GM23338 (cell line): ENCODE data around the gene MAGI1. TPM values are rescaled to one million over a fixed set of nuclear protein-coding genes. Genes with fewer than 3 reads are reported as not detected.

Experiments
- ATAC-seq: fragments of 200-7000 bp; cut with Tn5 transposase; 3 replicates; pipeline ENCODE4 v1.9.1; 2020
- DNase-seq: peaks from one replicate; pipeline ENCODE4 v3.0.0-alpha.2; 2015; ENCODE audit warnings: low spot score
- H2AFZ ChIP-seq: fragments of 200-600 bp; sonication (generic); 2 replicates; pipeline ENCODE4 v1.8.0; 2016; ENCODE audit warnings: antibody characterized with exemption, mild to moderate bottlenecking, moderate library complexity
- H3F3A ChIP-seq: fragments of 200-600 bp; sonication (generic); replicated peaks from 2 replicates; pipeline ENCODE4 v1.8.0; 2017; ENCODE audit warnings: antibody characterized with exemption, mixed run types, low read depth
- H3K27ac ChIP-seq: fragments of 200-600 bp; sonication (generic); 2 replicates; pipeline ENCODE4 v1.6.1; 2016; ENCODE audit warnings: low read depth
- H3K27me3 ChIP-seq: fragments of 200-600 bp; sonication (generic); 2 replicates; pipeline ENCODE4 v1.8.0; 2016; ENCODE audit warnings: mild to moderate bottlenecking, mixed run types, moderate library complexity; ENCODE audit not compliant: insufficient read depth
- H3K36me3 ChIP-seq: fragments of 200-600 bp; sonication (generic); 2 replicates; pipeline ENCODE4 v1.8.0; 2016; ENCODE audit warnings: mild to moderate bottlenecking; ENCODE audit not compliant: insufficient read depth
- H3K4me1 ChIP-seq: fragments of 200-600 bp; sonication (generic); 2 replicates; pipeline ENCODE4 v1.8.0; 2016; ENCODE audit warnings: mild to moderate bottlenecking, moderate library complexity; ENCODE audit not compliant: insufficient read depth
- H3K4me2 ChIP-seq: fragments of 200-600 bp; sonication (generic); 2 replicates; pipeline ENCODE4 v1.7.1; 2017; ENCODE audit warnings: mixed run types
- H3K4me3 ChIP-seq: fragments of 200-600 bp; sonication (generic); 2 replicates; pipeline ENCODE4 v1.6.1; 2016; ENCODE audit warnings: mixed run types
- H3K79me2 ChIP-seq: fragments of 200-600 bp; sonication (generic); replicated peaks from 2 replicates; pipeline ENCODE4 v1.8.0; 2017; ENCODE audit warnings: mild to moderate bottlenecking; ENCODE audit not compliant: insufficient read depth
- H3K9me2 ChIP-seq: fragments of 200-600 bp; sonication (generic); 2 replicates; pipeline ENCODE4 v1.8.0; 2017; ENCODE audit not compliant: insufficient read depth
- H4K20me1 ChIP-seq: fragments of 200-600 bp; sonication (generic); replicated peaks from 2 replicates; pipeline ENCODE4 v1.8.0; 2017; ENCODE audit warnings: mild to moderate bottlenecking; ENCODE audit not compliant: insufficient read depth
- H3K27ac Mint-ChIP-seq: 2 replicates; pipeline ENCODE4 v1.8.0; 2020; ENCODE audit warnings: inconsistent platforms, mild to moderate bottlenecking, moderate library complexity, mixed read lengths
- H3K27me3 Mint-ChIP-seq: 3 replicates; pipeline ENCODE4 v1.8.0; 2022; ENCODE audit warnings: low read depth, mild to moderate bottlenecking, moderate library complexity, mixed read lengths, inconsistent platforms; ENCODE audit not compliant: insufficient read depth, poor library complexity
- H3K36me3 Mint-ChIP-seq: 3 replicates; pipeline ENCODE4 v1.8.0; 2021; ENCODE audit warnings: low read depth, mild to moderate bottlenecking, inconsistent platforms, moderate library complexity, mixed read lengths
- H3K4me1 Mint-ChIP-seq: 3 replicates; pipeline ENCODE4 v1.8.0; 2020; ENCODE audit warnings: mild to moderate bottlenecking, inconsistent platforms, mixed read lengths
- H3K4me3 Mint-ChIP-seq: 3 replicates; pipeline ENCODE4 v1.8.0; 2021; ENCODE audit warnings: moderate library complexity, mild to moderate bottlenecking, inconsistent platforms, mixed read lengths
- H3K9me3 Mint-ChIP-seq: 3 replicates; pipeline ENCODE4 v1.8.0; 2020; ENCODE audit warnings: moderate library complexity, mild to moderate bottlenecking, inconsistent platforms, mixed read lengths
- CREB1 ChIP-seq: fragments of 250-450 bp; sonication (Bioruptor Pico); IDR thresholded peaks from 2 replicates; pipeline ENCODE4 v1.5.0; 2020; ENCODE audit warnings: low read depth, mild to moderate bottlenecking, moderate library complexity
- EZH2 ChIP-seq: fragments of 200-600 bp; sonication (generic); IDR thresholded peaks from one replicate; pipeline ENCODE4 v1.8.0; 2017; ENCODE audit warnings: antibody characterized with exemption, mild to moderate bottlenecking, low read depth; ENCODE audit not compliant: unreplicated experiment
- EZH2phosphoT487 ChIP-seq: fragments of 200-600 bp; sonication (generic); IDR thresholded peaks from one replicate; pipeline ENCODE4 v1.8.1; 2018; ENCODE audit warnings: antibody characterized with exemption; ENCODE audit not compliant: unreplicated experiment
- JUNB ChIP-seq: IDR thresholded peaks from one replicate; pipeline ENCODE4 v1.6.1; 2016; ENCODE audit warnings: antibody characterized with exemption; ENCODE audit not compliant: unreplicated experiment
- NANOG ChIP-seq: IDR thresholded peaks from 2 replicates; pipeline ENCODE4 v1.6.1; 2016; ENCODE audit warnings: antibody characterized with exemption, borderline replicate concordance
- POLR2AphosphoS5 ChIP-seq: IDR thresholded peaks from 2 replicates; pipeline ENCODE4 v1.6.1; 2016; ENCODE audit warnings: antibody characterized with exemption, low read depth
- STAT1 ChIP-seq: IDR thresholded peaks from one replicate; pipeline ENCODE4 v1.6.1; 2016; ENCODE audit warnings: antibody characterized with exemption; ENCODE audit not compliant: unreplicated experiment
- ZNF114 ChIP-seq: fragments of 250-450 bp; sonication (Bioruptor Pico); IDR thresholded peaks from 2 replicates; pipeline ENCODE4 v1.5.0; 2020; ENCODE audit warnings: mild to moderate bottlenecking, moderate library complexity
- ZNF331 ChIP-seq: fragments of 250-450 bp; sonication (Bioruptor Pico); IDR thresholded peaks from 2 replicates; pipeline ENCODE4 v1.5.0; 2020; ENCODE audit warnings: low read depth, mild to moderate bottlenecking, moderate library complexity
- polyA plus RNA-seq: library from polyadenylated mRNA; unstranded; fragments of >200 nt; fragmentation: Nextera tagmentation; extraction: Ambion mirVana; gene quantifications from 2 replicates; pipeline ENCODE4 v1.2.1, GENCODE V29; 2016
- total RNA-seq: library from RNA; depleted of rRNA; stranded (reverse); fragments of >200 nt; shearing (Covaris generic); gene quantifications from 2 replicates; pipeline ENCODE4 v1.2.3, GENCODE V29; 2014
- TF ChIP-seq, protein P1 (sequence below): IDR thresholded peaks from 2 replicates; pipeline ENCODE4 v1.6.1; 2016; ENCODE audit warnings: antibody characterized with exemption
- TF ChIP-seq, protein P2 (sequence below), 2 experiments: fragments of 200-600 bp in 1 of 2; sonication (generic) in 1 of 2; conservative IDR thresholded peaks; 2 replicates each; pipeline versions ENCODE4 v1.5.1 to v1.6.1; 2016 to 2017; ENCODE audit warnings: antibody characterized with exemption in 2 of 2, low read depth in 2 of 2, mild to moderate bottlenecking in 2 of 2, moderate library complexity in 1 of 2
- TF ChIP-seq, protein P3 (sequence below): fragments of 250-450 bp; sonication (Bioruptor Pico); IDR thresholded peaks from 2 replicates; pipeline ENCODE4 v1.5.0; 2020; ENCODE audit warnings: mild to moderate bottlenecking, moderate library complexity
- TF ChIP-seq, protein P4 (sequence below): IDR thresholded peaks from one replicate; pipeline ENCODE4 v1.6.1; 2018; ENCODE audit warnings: antibody characterized with exemption; ENCODE audit not compliant: unreplicated experiment

The MAGI1 gene
- total and polyA plus RNA-seq, 2 experiments from 2014 or later, result 27.4 to 71.2 TPM

DNA sequence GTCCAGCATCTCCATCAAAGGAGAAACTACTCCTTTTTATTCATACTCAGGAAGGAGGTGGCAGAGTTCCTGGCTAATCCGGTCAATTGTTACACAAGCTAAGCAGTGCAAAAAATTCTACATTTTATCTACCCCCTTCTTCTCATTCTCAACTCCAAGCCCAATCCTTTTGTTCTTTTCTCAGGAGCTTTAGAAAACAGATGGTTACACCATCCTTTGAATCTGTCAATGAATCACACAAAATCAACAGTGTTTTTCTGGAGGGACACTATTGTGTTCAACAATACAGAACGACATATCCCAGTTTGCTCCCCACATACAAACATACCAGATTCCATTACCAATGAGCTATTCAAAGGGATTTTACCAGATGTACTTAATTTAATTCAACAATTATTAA lies 362.1 kb downstream of the MAGI1 start:
- no peak for ATAC-seq

More for the DNA sequence above, 362.1 kb downstream of the MAGI1 start:
- Histone ChIP-seq H3K27ac (no peak overlapping the region), H3K4me1 (peaks cover 28% of the 10 kb centered on the region), H4K20me1 (no peaks in the 10 kb centered on the region), H3K79me2 (no peaks in the 10 kb centered on the region), H3K4me3 (no peak overlapping the region), H3K4me2 (no peak overlapping the region), H3F3A (no peaks in the 10 kb centered on the region), H3K36me3 (no peaks in the 10 kb centered on the region), H3K27me3 (no peaks in the 10 kb centered on the region), H3K9me2 (no peaks in the 10 kb centered on the region), H2AFZ (no peak overlapping the region)
- no peak overlapping the region for H3K4me3 Mint-ChIP-seq
- DNase-seq, result no peak
- TF ChIP-seq, protein P1, sequence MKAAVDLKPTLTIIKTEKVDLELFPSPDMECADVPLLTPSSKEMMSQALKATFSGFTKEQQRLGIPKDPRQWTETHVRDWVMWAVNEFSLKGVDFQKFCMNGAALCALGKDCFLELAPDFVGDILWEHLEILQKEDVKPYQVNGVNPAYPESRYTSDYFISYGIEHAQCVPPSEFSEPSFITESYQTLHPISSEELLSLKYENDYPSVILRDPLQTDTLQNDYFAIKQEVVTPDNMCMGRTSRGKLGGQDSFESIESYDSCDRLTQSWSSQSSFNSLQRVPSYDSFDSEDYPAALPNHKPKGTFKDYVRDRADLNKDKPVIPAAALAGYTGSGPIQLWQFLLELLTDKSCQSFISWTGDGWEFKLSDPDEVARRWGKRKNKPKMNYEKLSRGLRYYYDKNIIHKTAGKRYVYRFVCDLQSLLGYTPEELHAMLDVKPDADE, result no peak
- no peak for TF ChIP-seq NANOG
- TF ChIP-seq STAT1, result no peak
- no peak for TF ChIP-seq ZNF331 (CRISPR knock-in tag)
- TF ChIP-seq EZH2, result no peak
- TF ChIP-seq POLR2AphosphoS5, result no peak
- TF ChIP-seq EZH2phosphoT487, result no peak
- TF ChIP-seq CREB1 (CRISPR knock-in tag), result no peak
- TF ChIP-seq JUNB, result no peak
- TF ChIP-seq ZNF114 (CRISPR knock-in tag), result no peak
- TF ChIP-seq, protein P2, sequence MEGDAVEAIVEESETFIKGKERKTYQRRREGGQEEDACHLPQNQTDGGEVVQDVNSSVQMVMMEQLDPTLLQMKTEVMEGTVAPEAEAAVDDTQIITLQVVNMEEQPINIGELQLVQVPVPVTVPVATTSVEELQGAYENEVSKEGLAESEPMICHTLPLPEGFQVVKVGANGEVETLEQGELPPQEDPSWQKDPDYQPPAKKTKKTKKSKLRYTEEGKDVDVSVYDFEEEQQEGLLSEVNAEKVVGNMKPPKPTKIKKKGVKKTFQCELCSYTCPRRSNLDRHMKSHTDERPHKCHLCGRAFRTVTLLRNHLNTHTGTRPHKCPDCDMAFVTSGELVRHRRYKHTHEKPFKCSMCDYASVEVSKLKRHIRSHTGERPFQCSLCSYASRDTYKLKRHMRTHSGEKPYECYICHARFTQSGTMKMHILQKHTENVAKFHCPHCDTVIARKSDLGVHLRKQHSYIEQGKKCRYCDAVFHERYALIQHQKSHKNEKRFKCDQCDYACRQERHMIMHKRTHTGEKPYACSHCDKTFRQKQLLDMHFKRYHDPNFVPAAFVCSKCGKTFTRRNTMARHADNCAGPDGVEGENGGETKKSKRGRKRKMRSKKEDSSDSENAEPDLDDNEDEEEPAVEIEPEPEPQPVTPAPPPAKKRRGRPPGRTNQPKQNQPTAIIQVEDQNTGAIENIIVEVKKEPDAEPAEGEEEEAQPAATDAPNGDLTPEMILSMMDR (conservative IDR thresholded peaks at IDR 0.05; ENCODE audit: low read depth in 2 of 2), result no peak
- TF ChIP-seq, protein P3, sequence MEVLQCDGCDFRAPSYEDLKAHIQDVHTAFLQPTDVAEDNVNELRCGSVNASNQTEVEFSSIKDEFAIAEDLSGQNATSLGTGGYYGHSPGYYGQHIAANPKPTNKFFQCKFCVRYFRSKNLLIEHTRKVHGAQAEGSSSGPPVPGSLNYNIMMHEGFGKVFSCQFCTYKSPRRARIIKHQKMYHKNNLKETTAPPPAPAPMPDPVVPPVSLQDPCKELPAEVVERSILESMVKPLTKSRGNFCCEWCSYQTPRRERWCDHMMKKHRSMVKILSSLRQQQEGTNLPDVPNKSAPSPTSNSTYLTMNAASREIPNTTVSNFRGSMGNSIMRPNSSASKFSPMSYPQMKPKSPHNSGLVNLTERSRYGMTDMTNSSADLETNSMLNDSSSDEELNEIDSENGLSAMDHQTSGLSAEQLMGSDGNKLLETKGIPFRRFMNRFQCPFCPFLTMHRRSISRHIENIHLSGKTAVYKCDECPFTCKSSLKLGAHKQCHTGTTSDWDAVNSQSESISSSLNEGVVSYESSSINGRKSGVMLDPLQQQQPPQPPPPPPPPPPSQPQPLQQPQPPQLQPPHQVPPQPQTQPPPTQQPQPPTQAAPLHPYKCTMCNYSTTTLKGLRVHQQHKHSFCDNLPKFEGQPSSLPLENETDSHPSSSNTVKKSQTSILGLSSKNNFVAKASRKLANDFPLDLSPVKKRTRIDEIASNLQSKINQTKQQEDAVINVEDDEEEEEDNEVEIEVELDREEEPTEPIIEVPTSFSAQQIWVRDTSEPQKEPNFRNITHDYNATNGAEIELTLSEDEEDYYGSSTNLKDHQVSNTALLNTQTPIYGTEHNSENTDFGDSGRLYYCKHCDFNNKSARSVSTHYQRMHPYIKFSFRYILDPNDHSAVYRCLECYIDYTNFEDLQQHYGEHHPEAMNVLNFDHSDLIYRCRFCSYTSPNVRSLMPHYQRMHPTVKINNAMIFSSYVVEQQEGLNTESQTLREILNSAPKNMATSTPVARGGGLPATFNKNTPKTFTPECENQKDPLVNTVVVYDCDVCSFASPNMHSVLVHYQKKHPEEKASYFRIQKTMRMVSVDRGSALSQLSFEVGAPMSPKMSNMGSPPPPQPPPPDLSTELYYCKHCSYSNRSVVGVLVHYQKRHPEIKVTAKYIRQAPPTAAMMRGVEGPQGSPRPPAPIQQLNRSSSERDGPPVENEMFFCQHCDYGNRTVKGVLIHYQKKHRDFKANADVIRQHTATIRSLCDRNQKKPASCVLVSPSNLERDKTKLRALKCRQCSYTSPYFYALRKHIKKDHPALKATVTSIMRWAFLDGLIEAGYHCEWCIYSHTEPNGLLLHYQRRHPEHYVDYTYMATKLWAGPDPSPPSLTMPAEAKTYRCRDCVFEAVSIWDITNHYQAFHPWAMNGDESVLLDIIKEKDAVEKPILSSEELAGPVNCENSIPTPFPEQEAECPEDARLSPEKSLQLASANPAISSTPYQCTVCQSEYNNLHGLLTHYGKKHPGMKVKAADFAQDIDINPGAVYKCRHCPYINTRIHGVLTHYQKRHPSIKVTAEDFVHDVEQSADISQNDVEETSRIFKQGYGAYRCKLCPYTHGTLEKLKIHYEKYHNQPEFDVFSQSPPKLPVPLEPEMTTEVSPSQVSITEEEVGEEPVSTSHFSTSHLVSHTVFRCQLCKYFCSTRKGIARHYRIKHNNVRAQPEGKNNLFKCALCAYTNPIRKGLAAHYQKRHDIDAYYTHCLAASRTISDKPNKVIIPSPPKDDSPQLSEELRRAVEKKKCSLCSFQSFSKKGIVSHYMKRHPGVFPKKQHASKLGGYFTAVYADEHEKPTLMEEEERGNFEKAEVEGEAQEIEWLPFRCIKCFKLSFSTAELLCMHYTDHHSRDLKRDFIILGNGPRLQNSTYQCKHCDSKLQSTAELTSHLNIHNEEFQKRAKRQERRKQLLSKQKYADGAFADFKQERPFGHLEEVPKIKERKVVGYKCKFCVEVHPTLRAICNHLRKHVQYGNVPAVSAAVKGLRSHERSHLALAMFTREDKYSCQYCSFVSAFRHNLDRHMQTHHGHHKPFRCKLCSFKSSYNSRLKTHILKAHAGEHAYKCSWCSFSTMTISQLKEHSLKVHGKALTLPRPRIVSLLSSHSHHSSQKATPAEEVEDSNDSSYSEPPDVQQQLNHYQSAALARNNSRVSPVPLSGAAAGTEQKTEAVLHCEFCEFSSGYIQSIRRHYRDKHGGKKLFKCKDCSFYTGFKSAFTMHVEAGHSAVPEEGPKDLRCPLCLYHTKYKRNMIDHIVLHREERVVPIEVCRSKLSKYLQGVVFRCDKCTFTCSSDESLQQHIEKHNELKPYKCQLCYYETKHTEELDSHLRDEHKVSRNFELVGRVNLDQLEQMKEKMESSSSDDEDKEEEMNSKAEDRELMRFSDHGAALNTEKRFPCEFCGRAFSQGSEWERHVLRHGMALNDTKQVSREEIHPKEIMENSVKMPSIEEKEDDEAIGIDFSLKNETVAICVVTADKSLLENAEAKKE (CRISPR knock-in tag), result no peak
- TF ChIP-seq, protein P4, sequence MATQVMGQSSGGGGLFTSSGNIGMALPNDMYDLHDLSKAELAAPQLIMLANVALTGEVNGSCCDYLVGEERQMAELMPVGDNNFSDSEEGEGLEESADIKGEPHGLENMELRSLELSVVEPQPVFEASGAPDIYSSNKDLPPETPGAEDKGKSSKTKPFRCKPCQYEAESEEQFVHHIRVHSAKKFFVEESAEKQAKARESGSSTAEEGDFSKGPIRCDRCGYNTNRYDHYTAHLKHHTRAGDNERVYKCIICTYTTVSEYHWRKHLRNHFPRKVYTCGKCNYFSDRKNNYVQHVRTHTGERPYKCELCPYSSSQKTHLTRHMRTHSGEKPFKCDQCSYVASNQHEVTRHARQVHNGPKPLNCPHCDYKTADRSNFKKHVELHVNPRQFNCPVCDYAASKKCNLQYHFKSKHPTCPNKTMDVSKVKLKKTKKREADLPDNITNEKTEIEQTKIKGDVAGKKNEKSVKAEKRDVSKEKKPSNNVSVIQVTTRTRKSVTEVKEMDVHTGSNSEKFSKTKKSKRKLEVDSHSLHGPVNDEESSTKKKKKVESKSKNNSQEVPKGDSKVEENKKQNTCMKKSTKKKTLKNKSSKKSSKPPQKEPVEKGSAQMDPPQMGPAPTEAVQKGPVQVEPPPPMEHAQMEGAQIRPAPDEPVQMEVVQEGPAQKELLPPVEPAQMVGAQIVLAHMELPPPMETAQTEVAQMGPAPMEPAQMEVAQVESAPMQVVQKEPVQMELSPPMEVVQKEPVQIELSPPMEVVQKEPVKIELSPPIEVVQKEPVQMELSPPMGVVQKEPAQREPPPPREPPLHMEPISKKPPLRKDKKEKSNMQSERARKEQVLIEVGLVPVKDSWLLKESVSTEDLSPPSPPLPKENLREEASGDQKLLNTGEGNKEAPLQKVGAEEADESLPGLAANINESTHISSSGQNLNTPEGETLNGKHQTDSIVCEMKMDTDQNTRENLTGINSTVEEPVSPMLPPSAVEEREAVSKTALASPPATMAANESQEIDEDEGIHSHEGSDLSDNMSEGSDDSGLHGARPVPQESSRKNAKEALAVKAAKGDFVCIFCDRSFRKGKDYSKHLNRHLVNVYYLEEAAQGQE, result no peak
- no peak overlapping the region for H3K27ac Mint-ChIP-seq
- peaks cover 53% of the 10 kb centered on the region for H3K4me1 Mint-ChIP-seq
- peaks cover 1% of the 10 kb centered on the region for H3K27me3 Mint-ChIP-seq
- H3K36me3 Mint-ChIP-seq, result no peaks in the 10 kb centered on the region
- H3K9me3 Mint-ChIP-seq, result no peaks in the 10 kb centered on the region
